ENCODE measurements around the gene NOLC1.

NOLC1 gene

GRCh38 chr10:102151774-102152544 lies at the start of gene NOLC1:
TSS of gene NOLC1 (plus strand) at chr10:102152389. CDS start at chr10:102152411, 22 bp downstream.
- peak within 1 kb of the TSS; percentile 97 for H3K4me3 ChIP-seq (ENCODE audit: low read length)
- no peak for TF ChIP-seq ZNF274 (IDR thresholded peaks at IDR 0.05; ENCODE audit: low read depth, low read length)

- no peak overlapping the region for H3K4me3 ChIP-seq (ENCODE audit: low read length)
- no peak for TF ChIP-seq ZNF274 (IDR thresholded peaks at IDR 0.05; ENCODE audit: low read depth, low read length)
These were observed 49.8 kb upstream of the NOLC1 start for GRCh38 chr10:102102421-102102820.

GRCh38 chr10:102106998-102107397 lies 45.2 kb upstream of the NOLC1 start:
- no peak for TF ChIP-seq ZNF274 (IDR thresholded peaks at IDR 0.05; ENCODE audit: low read depth, low read length)
- H3K4me3 ChIP-seq (ENCODE audit: low read length): no peak overlapping the region

GRCh38 chr10:102109166-102110116 lies 42.7 kb upstream of the NOLC1 start:
- no peak overlapping the region for H3K4me3 ChIP-seq (ENCODE audit: low read length)
- TF ChIP-seq ZNF274 (IDR thresholded peaks at IDR 0.05; ENCODE audit: low read depth, low read length): no peak

GRCh38 chr10:102111276-102111675 lies 40.9 kb upstream of the NOLC1 start:
- H3K4me3 ChIP-seq (ENCODE audit: low read length): no peak overlapping the region
- TF ChIP-seq ZNF274 (IDR thresholded peaks at IDR 0.05; ENCODE audit: low read depth, low read length): no peak

- H3K4me3 ChIP-seq (ENCODE audit: low read length): no peak overlapping the region; the same call in 1 of the 2 replicates
- TF ChIP-seq ZNF274 (IDR thresholded peaks at IDR 0.05; ENCODE audit: low read depth, low read length): no peak
These were observed 39.9 kb upstream of the NOLC1 start for GRCh38 chr10:102112210-102112817.

GRCh38 chr10:102113261-102113955 lies 38.8 kb upstream of the NOLC1 start:
- peak overlapping the region; percentile 64 for H3K4me3 ChIP-seq (ENCODE audit: low read length)
- no peak for TF ChIP-seq ZNF274 (IDR thresholded peaks at IDR 0.05; ENCODE audit: low read depth, low read length)

- TF ChIP-seq ZNF274 (IDR thresholded peaks at IDR 0.05; ENCODE audit: low read depth, low read length): no peak
- H3K4me3 ChIP-seq (ENCODE audit: low read length): peak overlapping the region; percentile 64
These were observed 38.0 kb upstream of the NOLC1 start for GRCh38 chr10:102113956-102114857.

GRCh38 chr10:102114861-102115618 lies 37.1 kb upstream of the NOLC1 start:
- TF ChIP-seq ZNF274 (IDR thresholded peaks at IDR 0.05; ENCODE audit: low read depth, low read length): no peak
- H3K4me3 ChIP-seq (ENCODE audit: low read length): peak overlapping the region; percentile 64

- peak overlapping the region; percentile 35; the same call in 1 of the 2 replicates for H3K4me3 ChIP-seq (ENCODE audit: low read length)
- no peak for TF ChIP-seq ZNF274 (IDR thresholded peaks at IDR 0.05; ENCODE audit: low read depth, low read length)
These were observed 36.4 kb upstream of the NOLC1 start for GRCh38 chr10:102115775-102116174.

- no peak overlapping the region for H3K4me3 ChIP-seq (ENCODE audit: low read length)
These were observed 35.5 kb upstream of the NOLC1 start for GRCh38 chr10:102116656-102117055.

More at GRCh38 chr10:102116656-102117055, 35.5 kb upstream of the NOLC1 start:
- TF ChIP-seq ZNF274 (IDR thresholded peaks at IDR 0.05; ENCODE audit: low read depth, low read length): no peak

Measured in GM08714 (cell line).